HG03565 (cell line): Measurements from ENCODE around the gene SLC1A1.

ENCODE experiments used
- ATAC-seq: cut with Tn5 transposase; IDR thresholded peaks from one replicate; pipeline ENCODE4 v1.9.1; 2021; ENCODE audit warnings: mild to moderate bottlenecking, moderate library complexity; ENCODE audit not compliant: unreplicated experiment

SLC1A1 gene

DNA sequence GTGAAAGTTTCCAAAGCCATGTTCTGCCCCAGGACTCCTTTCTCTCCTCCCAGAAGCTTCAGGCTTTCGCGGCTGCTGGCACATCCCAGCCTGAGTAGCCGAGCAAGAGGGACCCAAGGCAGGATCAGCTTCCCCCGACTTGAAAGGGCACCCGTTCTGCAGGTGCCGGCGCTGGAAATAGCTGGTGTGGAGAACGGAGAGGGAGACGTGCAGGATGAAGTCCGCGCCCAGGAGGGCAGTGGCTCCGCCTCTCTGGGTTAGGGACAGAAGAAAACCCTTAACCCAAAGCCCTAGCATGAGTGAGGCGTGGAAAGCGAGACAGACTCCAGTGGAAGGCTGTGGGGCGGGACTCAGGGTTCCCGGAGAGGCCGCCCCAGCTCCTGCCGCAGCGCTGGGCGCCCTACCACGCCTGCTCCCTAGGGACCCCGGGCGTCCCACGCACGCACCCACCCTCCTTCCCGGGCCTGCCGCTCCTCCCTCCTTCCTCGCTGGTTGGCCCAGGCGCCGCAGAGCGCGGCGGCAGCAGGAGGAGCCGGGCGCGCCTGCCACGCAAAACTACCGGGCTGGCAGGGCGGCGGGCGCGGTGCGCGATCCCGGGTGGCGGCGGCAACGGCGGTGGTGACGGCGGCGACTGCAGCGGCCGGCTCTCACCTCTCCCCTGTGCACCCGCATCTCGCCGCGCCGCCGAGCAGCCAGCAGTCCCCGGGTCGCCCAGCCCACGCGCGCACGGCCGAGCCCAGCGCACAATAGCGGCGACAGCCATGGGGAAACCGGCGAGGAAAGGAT lies at the start of gene SLC1A1:
TSS of gene SLC1A1 (plus strand) at position 550 of the 786 bp plus-strand sequence. CDS start at position 762, 212 bp downstream.
- peak; percentile 64 for ATAC-seq

DNA sequence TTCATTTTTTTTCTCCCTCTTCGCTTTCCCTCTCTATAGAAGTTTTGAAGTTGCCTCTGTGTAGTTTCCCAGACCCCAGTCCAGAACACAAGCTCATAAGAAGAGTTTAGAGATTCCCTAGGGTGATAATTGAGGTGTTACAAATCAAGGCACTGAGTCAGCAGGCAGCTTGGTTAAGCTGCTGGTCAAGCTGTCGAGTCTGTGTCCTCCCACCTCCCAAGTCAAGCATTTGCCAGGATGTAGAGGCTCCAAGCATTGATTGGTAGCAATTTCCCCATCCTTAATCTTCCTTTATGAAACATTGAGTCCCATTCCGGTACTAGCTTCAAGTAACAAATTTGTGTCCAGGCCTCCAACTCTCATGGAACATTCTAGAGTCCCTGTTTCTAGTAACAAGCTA lies 47.5 kb upstream of the SLC1A1 start:
- no peak for ATAC-seq

DNA sequence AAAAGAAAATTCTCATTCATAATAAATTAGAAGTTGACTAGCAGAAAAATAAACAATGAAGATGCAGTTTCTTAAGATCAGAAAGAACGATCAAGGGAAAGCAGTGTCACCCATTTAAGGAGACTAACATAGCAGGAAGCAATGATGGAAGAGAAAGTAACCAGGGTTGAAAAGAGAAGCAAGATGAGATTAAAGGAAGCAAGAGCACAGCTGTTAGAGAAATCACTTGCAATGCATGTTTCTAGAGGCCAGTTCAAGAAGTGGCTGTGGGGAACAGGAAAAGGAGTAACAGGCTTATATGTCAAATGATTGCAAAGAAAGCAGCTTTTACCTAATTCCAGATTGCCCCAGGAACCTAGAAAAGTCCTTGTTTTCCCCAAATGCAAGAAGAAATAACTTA lies 46.8 kb upstream of the SLC1A1 start:
- no peak for ATAC-seq

GRCh38 chr9:4461437-4461836 lies 28.8 kb upstream of the SLC1A1 start:
- no peak for ATAC-seq

DNA sequence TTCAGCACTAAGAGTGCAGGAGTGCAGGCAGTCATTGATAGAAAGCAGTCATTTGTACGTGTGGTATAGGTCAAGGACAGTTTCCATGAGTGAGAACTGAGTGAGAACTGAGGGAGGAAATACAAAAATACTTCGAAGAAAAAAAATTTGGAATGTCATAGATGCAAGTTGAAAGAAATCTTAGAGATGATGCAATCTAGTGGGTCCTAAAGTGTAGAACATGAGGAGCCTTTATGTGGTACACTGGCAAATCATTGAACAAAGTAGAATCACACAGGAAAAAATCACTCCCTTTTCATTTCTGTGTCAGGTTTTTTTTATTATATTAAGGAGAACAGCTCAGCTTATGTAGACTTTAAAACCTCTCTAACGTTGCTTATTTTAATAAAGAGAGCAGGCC lies 26.4 kb upstream of the SLC1A1 start:
- no peak for ATAC-seq

GRCh38 chr9:4464911-4465513 lies 25.3 kb upstream of the SLC1A1 start:
- peak; percentile 95 for ATAC-seq

DNA sequence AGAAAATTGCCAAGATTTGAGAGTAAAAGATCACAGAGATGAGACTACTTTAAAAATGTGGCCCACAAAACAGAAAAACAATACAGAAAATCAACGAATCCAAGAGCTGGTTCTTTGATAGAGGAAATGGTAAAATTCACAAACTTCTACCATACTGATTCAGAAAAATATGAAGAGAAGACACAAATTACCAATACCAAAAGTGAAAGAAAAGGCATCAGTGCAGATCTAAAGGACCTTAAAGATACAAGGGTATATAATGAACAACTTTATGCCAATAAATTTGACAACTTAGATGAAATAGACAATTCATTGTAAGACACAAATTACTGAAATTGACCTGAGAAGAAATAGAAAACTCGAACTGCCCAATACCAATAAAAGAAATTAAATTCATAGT lies 24.4 kb upstream of the SLC1A1 start:
- ATAC-seq: peak; percentile 20

- no peak for ATAC-seq
Measured at GRCh38 chr9:4475301-4475700, 15.0 kb upstream of the SLC1A1 start.

- peak; percentile 28 for ATAC-seq
Measured at GRCh38 chr9:4486176-4486575, 4.1 kb upstream of the SLC1A1 start.

DNA sequence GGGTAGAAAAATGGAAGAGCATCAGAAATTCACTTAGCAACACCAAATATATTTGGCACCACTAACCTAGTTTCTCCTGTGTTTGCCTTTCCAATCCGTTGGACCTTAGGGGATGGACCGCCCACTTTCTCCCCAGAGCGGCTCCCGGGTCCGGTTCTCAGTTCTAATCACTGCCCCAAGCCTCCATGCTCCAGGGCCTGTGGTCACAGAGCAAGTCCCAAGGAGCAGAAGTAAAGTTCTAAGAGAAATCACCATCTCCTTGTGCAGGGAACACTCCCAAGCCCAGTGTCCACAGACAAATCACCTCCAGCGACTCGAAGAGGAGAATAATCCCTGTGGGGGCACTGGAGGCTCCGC lies 728 bp upstream of the SLC1A1 start:
- ATAC-seq: peak; percentile 2

DNA sequence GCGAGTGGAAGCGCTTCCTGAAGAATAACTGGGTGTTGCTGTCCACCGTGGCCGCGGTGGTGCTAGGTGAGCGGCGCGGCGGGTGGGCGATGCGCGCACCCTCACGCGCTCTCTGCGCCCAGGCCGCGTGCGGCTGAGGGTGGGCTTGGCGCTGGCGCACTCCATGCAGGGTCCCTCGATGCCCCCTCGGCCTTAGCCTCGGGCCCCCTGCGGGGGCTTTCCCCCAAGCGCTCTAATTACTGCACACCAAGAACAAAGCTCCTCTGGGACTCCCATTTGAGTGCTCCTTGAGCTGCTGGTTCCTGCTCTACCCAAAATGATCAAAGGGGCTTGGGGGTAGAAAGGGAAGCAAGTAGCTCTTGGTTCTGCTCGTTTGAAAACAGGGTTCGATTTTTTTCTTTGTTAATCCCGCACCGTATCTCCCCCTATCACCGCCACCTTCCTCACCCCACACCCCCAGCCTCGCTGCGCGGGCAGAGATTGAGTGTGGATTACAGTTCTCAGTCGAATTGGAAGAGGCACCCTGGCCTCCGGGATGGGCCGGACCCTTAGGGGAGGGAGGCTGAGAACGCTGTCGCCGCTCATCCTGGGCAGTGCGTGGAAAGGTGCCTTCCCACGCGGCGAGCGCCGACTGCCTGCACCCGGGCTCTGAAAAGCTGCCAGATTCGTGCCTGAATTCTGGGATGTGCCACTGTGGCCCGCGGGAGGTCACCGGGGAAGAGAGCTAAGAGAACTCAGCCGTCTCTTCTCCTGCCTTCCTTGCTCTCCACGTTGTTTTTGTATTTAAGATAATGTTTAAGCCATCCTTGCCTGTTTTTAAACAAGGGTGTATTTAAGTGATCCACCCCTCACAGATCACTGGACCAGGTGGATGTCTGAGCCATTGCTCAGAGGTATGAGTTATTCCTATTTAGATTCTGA lies 697 bp downstream of the SLC1A1 start:
- ATAC-seq: no peak

DNA sequence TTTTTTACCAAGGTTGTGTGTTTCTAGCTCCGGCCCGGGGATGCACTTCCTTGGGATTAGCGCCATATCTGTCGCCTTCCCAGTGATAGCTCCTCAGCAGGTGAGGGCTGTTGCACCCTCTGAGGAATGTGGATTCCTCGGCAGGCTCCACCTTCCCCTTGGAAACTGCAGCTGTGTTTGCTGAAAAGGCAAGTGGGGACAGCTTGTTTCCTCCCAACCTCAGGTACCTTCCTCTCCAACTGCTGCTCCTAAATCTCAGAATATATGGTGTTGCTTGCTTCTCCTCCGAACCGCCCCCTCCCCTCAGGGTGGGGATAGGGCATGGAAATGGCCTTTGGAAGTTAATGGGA lies 1.3 kb downstream of the SLC1A1 start:
- ATAC-seq: no peak

DNA sequence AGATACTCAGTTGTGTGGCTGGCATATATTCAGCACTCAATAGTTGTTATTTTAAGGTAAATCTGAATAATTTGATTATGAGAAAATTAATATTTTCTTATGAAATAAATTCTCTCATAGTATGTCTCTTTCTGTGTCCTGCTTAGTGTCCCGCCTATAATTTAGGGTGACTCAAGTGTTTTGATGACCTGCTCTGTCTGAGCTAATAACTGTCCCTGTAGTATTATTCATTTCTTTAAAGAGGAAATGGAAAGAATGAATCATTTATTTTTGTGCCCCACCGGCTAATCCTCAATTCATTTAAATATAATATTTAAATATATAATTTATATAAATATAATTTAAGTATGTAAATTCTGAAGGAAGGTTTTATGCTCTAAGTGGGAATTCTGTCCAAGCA lies 4.1 kb downstream of the SLC1A1 start:
- ATAC-seq: no peak

- no peak for ATAC-seq
Measured at GRCh38 chr9:4494806-4495205, 4.5 kb downstream of the SLC1A1 start.

DNA sequence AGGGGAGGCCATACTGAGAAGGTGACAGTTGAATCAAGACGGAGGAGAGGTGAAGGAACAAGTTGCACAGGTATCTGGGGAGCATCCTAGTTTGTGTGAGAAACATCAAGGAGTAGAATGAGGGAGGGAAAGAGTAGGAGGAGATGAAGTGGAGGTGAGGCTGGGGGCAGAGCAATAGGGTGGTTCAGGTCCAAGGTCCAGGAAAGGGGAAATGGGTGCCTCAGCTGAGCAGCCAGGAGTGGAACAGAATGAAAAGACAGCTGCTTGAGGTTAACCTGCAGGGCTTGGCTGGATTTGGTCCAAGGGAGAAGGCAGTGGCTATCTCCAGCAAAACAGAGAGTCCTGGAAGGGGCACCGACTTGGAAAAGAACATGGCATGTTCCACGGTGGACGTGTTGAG lies 5.3 kb downstream of the SLC1A1 start:
- ATAC-seq: no peak

GRCh38 chr9:4496497-4496896 lies 6.2 kb downstream of the SLC1A1 start:
- ATAC-seq: no peak

GRCh38 chr9:4497395-4497794 lies 7.1 kb downstream of the SLC1A1 start:
- ATAC-seq: no peak

GRCh38 chr9:4497855-4498254 lies 7.6 kb downstream of the SLC1A1 start:
- no peak for ATAC-seq

DNA sequence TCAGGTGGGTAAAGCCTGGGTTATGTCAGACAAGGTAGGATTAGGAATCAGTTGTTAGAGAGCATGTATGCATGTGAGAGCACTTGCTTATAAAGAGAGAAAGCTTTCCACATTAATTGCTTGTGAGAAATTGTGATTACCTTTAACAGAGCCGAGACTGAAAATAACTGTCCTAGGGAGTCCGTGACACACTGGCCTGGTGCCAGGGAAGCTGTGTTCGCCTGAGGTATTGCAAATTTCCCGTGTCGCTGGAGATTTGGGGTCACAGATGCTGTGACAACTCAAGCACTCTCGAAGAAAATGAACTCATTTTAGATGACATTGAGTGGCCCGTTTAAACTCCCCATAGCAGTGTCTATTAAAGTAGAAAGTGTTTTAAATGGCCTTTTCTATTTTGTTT lies 9.6 kb downstream of the SLC1A1 start:
- no peak for ATAC-seq

DNA sequence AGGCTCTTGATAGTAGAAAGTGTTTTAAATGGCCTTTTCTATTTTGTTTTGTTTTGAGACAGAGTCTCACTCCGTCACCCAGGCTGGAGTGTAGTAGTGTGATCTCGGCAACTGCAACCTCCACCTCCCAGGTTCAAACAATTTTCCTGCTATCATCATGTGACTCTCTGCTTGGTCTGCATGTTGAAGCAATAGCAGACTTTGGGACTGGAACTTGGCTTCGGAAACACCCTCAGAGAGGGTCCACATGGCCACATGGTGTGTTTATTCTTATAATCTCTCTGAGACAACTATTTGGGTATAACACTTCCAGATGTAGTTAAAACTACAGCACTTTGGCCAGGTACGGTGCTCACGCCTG lies 10.9 kb downstream of the SLC1A1 start:
- no peak for ATAC-seq

GRCh38 chr9:4502444-4502843 lies 12.2 kb downstream of the SLC1A1 start:
- ATAC-seq: no peak

GRCh38 chr9:4503103-4503502 lies 12.8 kb downstream of the SLC1A1 start:
- no peak for ATAC-seq
